HEK293 (cell line): ENCODE measurements around the gene KIAA0753.

ENCODE experiments used
- CTCF ChIA-PET: fragments of 350-600 bp; formaldehyde crosslinking; extraction: SDS; loops from one replicate; lab custom pipeline; 2021; ENCODE audit warnings: antibody characterized with exemption; lab: Yijun Ruan, JAX
- POLR2A ChIA-PET: fragments of 300-600 bp; formaldehyde crosslinking; extraction: SDS; loops from one replicate; lab custom pipeline; 2020; ENCODE audit warnings: antibody characterized with exemption, inconsistent platforms; lab: Yijun Ruan, JAX
- H3K27ac ChIP-seq: fragments of 200-500 bp; sonication (Bioruptor generic); 2 replicates; pipeline ENCODE4 v1.5.1; 2014; ENCODE audit warnings: low read depth, low read length, control low read depth, inconsistent platforms; ENCODE audit errors: extremely low read depth
- H3K36me3 ChIP-seq, 2 experiments: fragments of 200-500 bp in 1 of 2; sonication (Bioruptor generic) in 1 of 2; 1 replicate in 1 of 2; 2 replicates in 1 of 2; pipeline ENCODE4 v1.5.1; 2014 to 2017; ENCODE audit warnings: inconsistent platforms in 2 of 2, low read length in 2 of 2; ENCODE audit not compliant: control insufficient read depth in 2 of 2, insufficient read depth in 1 of 2
- H3K4me1 ChIP-seq: fragments of 200-500 bp; sonication (Bioruptor generic); 2 replicates; pipeline ENCODE4 v1.5.1; 2014; ENCODE audit warnings: mild to moderate bottlenecking, low read length, inconsistent platforms; ENCODE audit not compliant: control insufficient read depth, insufficient read depth
- H3K4me3 ChIP-seq: 2 replicates; pipeline ENCODE4 v1.5.1; 2011; ENCODE audit warnings: low read depth, mild to moderate bottlenecking, control low read depth, low read length, moderate library complexity
- H3K9me3 ChIP-seq: fragments of 200-500 bp; sonication (Bioruptor generic); 2 replicates; pipeline ENCODE4 v1.5.1; 2014; ENCODE audit warnings: low read depth, low read length, inconsistent platforms; ENCODE audit not compliant: control insufficient read depth, insufficient read depth
- AEBP2 ChIP-seq: fragments of 450-650 bp; formaldehyde crosslinking; IDR thresholded peaks from 2 replicates; pipeline ENCODE4 v1.5.1; 2016; ENCODE audit warnings: missing biosample characterization, missing genetic modification characterization, borderline replicate concordance
- BCL11A ChIP-seq: fragments of 450-650 bp; formaldehyde crosslinking; IDR thresholded peaks from 2 replicates; pipeline ENCODE4 v1.5.1; 2016; ENCODE audit warnings: low read depth, missing biosample characterization, missing genetic modification characterization
- EGR2 ChIP-seq: fragments of 450-650 bp; formaldehyde crosslinking; IDR thresholded peaks from 2 replicates; pipeline ENCODE4 v1.5.1; 2016; ENCODE audit warnings: low read depth, missing biosample characterization, missing genetic modification characterization
- TCF7L2 ChIP-seq: IDR thresholded peaks from 2 replicates; pipeline ENCODE4 v1.6.1; 2011; ENCODE audit warnings: low read depth, mild to moderate bottlenecking, inconsistent platforms, low read length, moderate library complexity, borderline replicate concordance
- ZBTB48 ChIP-seq: fragments of 450-650 bp; formaldehyde crosslinking; IDR thresholded peaks from 2 replicates; pipeline ENCODE4 v1.5.1; 2016; ENCODE audit warnings: missing biosample characterization, missing genetic modification characterization
- ZFHX2 ChIP-seq: fragments of 450-650 bp; formaldehyde crosslinking; conservative IDR thresholded peaks from 2 replicates; pipeline ENCODE4 v1.5.1; 2016; ENCODE audit warnings: missing biosample characterization, missing genetic modification characterization
- ZNF19 ChIP-seq: fragments of 450-650 bp; formaldehyde crosslinking; IDR thresholded peaks from 2 replicates; pipeline ENCODE4; 2016; ENCODE audit warnings: missing biosample characterization, missing genetic modification characterization, low read depth
- ZNF394 ChIP-seq: fragments of 450-650 bp; formaldehyde crosslinking; IDR thresholded peaks from 2 replicates; pipeline ENCODE4 v1.5.1; 2016; ENCODE audit warnings: missing biosample characterization, missing genetic modification characterization, mild to moderate bottlenecking, moderate library complexity, borderline replicate concordance
- ZNF530 ChIP-seq: fragments of 450-650 bp; formaldehyde crosslinking; IDR thresholded peaks from 2 replicates; pipeline ENCODE4 v1.5.1; 2016; ENCODE audit warnings: low read depth, missing biosample characterization, missing genetic modification characterization
- ZNF660 ChIP-seq: fragments of 450-650 bp; IDR thresholded peaks from 2 replicates; pipeline ENCODE4 v1.5.1; 2018; ENCODE audit warnings: missing biosample characterization, mild to moderate bottlenecking, missing genetic modification characterization
- ZNF664 ChIP-seq: fragments of 450-650 bp; formaldehyde crosslinking; IDR thresholded peaks from 2 replicates; pipeline ENCODE4 v1.5.1; 2016; ENCODE audit warnings: missing biosample characterization, missing genetic modification characterization
- ZNF777 ChIP-seq: fragments of 450-650 bp; formaldehyde crosslinking; IDR thresholded peaks from 2 replicates; pipeline ENCODE4 v1.5.1; 2017; ENCODE audit warnings: missing biosample characterization, missing genetic modification characterization, borderline replicate concordance
- TF ChIP-seq, protein P1 (sequence below): fragments of 450-650 bp; formaldehyde crosslinking; IDR thresholded peaks from 2 replicates; pipeline ENCODE4 v1.5.1; 2016; ENCODE audit warnings: missing biosample characterization, missing genetic modification characterization, borderline replicate concordance

The KIAA0753 gene

DNA sequence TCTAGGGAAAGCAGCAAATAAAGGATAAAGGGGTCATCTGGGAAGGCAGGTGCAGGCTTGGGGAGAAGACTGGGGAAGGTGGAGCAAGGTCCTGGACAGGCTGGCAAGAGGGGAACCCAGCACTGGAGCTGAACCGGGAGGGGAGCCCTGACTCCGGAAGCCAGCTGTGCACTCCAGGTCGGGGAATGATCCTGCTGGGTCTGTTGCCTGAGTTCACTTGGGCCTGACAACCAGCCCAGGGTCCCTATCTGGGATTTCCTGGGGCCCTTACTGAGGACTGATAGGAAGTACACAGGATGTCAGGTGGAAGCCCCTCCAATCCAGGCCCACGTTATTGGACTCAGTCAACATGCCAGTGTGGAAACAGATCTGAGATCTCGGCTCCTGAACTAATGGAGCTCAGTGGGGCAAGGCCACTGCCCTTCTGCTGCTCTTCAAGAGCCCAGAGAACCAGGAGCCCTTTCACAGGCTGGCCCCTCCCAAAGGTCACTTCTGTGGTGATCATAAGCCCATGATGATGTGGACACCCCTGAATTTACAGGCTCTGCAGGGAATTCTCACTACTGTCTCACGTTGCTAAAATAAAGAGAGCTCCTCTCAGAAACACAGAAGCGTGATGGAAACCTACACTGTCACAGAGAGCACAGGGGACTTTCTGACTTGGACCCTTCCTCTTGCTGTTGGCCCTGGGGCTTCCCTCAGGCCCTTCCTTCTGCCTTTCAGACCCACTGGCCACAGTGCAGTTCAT lies 64.3 kb downstream of the KIAA0753 start (continued):
- TF ChIP-seq, protein P1, sequence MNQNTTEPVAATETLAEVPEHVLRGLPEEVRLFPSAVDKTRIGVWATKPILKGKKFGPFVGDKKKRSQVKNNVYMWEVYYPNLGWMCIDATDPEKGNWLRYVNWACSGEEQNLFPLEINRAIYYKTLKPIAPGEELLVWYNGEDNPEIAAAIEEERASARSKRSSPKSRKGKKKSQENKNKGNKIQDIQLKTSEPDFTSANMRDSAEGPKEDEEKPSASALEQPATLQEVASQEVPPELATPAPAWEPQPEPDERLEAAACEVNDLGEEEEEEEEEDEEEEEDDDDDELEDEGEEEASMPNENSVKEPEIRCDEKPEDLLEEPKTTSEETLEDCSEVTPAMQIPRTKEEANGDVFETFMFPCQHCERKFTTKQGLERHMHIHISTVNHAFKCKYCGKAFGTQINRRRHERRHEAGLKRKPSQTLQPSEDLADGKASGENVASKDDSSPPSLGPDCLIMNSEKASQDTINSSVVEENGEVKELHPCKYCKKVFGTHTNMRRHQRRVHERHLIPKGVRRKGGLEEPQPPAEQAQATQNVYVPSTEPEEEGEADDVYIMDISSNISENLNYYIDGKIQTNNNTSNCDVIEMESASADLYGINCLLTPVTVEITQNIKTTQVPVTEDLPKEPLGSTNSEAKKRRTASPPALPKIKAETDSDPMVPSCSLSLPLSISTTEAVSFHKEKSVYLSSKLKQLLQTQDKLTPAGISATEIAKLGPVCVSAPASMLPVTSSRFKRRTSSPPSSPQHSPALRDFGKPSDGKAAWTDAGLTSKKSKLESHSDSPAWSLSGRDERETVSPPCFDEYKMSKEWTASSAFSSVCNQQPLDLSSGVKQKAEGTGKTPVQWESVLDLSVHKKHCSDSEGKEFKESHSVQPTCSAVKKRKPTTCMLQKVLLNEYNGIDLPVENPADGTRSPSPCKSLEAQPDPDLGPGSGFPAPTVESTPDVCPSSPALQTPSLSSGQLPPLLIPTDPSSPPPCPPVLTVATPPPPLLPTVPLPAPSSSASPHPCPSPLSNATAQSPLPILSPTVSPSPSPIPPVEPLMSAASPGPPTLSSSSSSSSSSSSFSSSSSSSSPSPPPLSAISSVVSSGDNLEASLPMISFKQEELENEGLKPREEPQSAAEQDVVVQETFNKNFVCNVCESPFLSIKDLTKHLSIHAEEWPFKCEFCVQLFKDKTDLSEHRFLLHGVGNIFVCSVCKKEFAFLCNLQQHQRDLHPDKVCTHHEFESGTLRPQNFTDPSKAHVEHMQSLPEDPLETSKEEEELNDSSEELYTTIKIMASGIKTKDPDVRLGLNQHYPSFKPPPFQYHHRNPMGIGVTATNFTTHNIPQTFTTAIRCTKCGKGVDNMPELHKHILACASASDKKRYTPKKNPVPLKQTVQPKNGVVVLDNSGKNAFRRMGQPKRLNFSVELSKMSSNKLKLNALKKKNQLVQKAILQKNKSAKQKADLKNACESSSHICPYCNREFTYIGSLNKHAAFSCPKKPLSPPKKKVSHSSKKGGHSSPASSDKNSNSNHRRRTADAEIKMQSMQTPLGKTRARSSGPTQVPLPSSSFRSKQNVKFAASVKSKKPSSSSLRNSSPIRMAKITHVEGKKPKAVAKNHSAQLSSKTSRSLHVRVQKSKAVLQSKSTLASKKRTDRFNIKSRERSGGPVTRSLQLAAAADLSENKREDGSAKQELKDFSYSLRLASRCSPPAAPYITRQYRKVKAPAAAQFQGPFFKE (tag by site-specific recombination) = no peak
- TF ChIP-seq ZBTB48 (tag by site-specific recombination) = no peak

GRCh38 chr17:6575596-6575988 lies 64.9 kb downstream of the KIAA0753 start:
- Histone ChIP-seq H3K36me3 (peaks cover 0 to 45% of the 10 kb centered on the region in 2 experiments; a peak in 2 of 3 replicates), H3K4me3 (no peak overlapping the region), H3K9me3 (no peaks in the 10 kb centered on the region), H3K27ac (no peak overlapping the region), H3K4me1 (no peaks in the 10 kb centered on the region)
- CTCF ChIA-PET = no interaction called here
- POLR2A ChIA-PET = no interaction called here
- TF ChIP-seq AEBP2 (tag by site-specific recombination) = no peak
- TF ChIP-seq ZNF530 (tag by site-specific recombination) = no peak
- TF ChIP-seq, all 188 proteins: peak for 0

- H3K27ac ChIP-seq = no peak overlapping the region
- H3K36me3 ChIP-seq = peaks cover 0 to 42% of the 10 kb centered on the region in 2 experiments; a peak in 2 of 3 replicates
- H3K4me3 ChIP-seq = no peak overlapping the region
- no peaks in the 10 kb centered on the region for H3K9me3 ChIP-seq
- H3K4me1 ChIP-seq = no peaks in the 10 kb centered on the region
- no peak for TF ChIP-seq BCL11A (tag by site-specific recombination)
- peak; percentile 85 for TF ChIP-seq EGR2
- TF ChIP-seq ZFHX2 (tag by site-specific recombination) = peak; percentile 91
- TF ChIP-seq, all 188 proteins: peak for 2
- CTCF ChIA-PET = no interaction called here
- POLR2A ChIA-PET = no interaction called here
Measured at GRCh38 chr17:6574687-6575595, 65.6 kb downstream of the KIAA0753 start.

- TF ChIP-seq ZNF660 (tag by site-specific recombination) (no peak), ZNF777 (no peak), ZNF19 (tag by site-specific recombination) (no peak), ZNF394 (tag by site-specific recombination) (no peak), ZNF664 (0 out of 2 replicates have a peak, but pooled peaks have one; percentile 43), TCF7L2 (no peak)
- Histone ChIP-seq H3K4me3 (no peak overlapping the region), H3K27ac (no peak overlapping the region), H3K36me3 (peaks cover 0 to 35% of the 10 kb centered on the region in 2 experiments; a peak in 1 of 3 replicates), H3K4me1 (no peaks in the 10 kb centered on the region), H3K9me3 (no peaks in the 10 kb centered on the region)
- CTCF ChIA-PET = no interaction called here
- POLR2A ChIA-PET = interaction anchor here (0.9 kb wide), 1 partner anchor 71 kb away, joined by 3 read pairs; no protein-coding TSS in a partner anchor
Measured at GRCh38 chr17:6573982-6574686, 66.4 kb downstream of the KIAA0753 start.
